A673 (cell line): ENCODE data around the gene KCNB1.

Experiments
- CTCF ChIP-seq: fragments of 300-800, 200-600 bp; sonication (generic); conservative IDR thresholded peaks from 2 replicates; pipeline ENCODE4 v1.5.1; 2017; ENCODE audit warnings: low read depth, mild to moderate bottlenecking, antibody characterized with exemption, low read length, moderate library complexity, mixed read lengths
- EZH2 ChIP-seq: fragments of 200-600 bp; sonication (generic); IDR thresholded peaks from 2 replicates; pipeline ENCODE4 v1.6.1; 2017; ENCODE audit warnings: borderline replicate concordance, low read depth, mild to moderate bottlenecking, mixed read lengths, antibody characterized with exemption, low read length; ENCODE audit not compliant: poor library complexity, severe bottlenecking

DNA sequence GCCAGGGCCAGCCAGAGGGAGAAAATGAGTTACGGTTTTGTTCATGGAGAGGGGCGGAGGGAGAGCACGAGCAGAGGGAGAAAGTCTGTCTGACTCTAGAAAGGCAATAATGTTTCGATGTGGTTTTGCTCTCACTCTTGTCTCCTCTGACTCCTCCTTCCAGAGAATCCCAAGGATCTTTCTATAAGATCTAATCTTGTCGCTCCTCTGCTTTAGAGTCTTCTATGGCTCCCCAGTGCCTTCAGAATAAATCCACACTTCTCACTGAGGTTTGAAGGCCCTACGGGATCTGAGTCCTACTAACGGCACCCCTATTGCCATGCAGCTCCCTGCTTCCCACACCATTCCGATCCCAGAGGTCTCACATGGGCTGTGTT lies 66.8 kb downstream of the KCNB1 start:
- TF ChIP-seq CTCF (no peak), EZH2 (no peak)
